Measurements from ENCODE around the gene FGD4. TPM values are rescaled to one million over a fixed set of nuclear protein-coding genes. Genes with fewer than 3 reads are reported as not detected.

The FGD4 gene
- total and polyA plus RNA-seq, 9 of the 15 experiments (the other 6 are each of a cell fraction or from before 2014, with no cell fraction given): 0.05 to 0.51 (median 0.27) TPM

GRCh38 chr12:32644431-32644830 is 245.1 kb downstream of the FGD4 start:
- no peak overlapping the region for H2AFZ ChIP-seq (ENCODE audit: low read depth, low read length)
- ATAC-seq: no peak
- WGBS (ENCODE audit: insufficient coverage, low coverage, missing lambda C conversion rate): 4% methylated on average over 2 of the region's 2 CpGs
- POLR2A ChIA-PET: no interaction called here
- no peaks in the 10 kb centered on the region for H3K36me3 ChIP-seq (ENCODE audit: control insufficient read depth, insufficient read depth, low read length)
- in situ Hi-C loops (cut with MboI): no loop called here
- BruUV-seq (replicated peaks): no TSS peak
- peaks cover 10 to 34% of the 10 kb centered on the region in 2 experiments; a peak in 4 of 5 replicates for H3K27me3 ChIP-seq (ENCODE audit: control insufficient read depth in 2 of 2, insufficient read depth in 2 of 2, low read length in 2 of 2)
- no peaks in the 10 kb centered on the region for H3K79me2 ChIP-seq (ENCODE audit: control insufficient read depth, insufficient read depth, low read length)
- H3K9me3 ChIP-seq (replicated peaks; ENCODE audit: control insufficient read depth, insufficient read depth, low read depth, low read length): no peaks in the 10 kb centered on the region
- no peak for FAIRE-seq
- H3K9ac ChIP-seq (ENCODE audit: insufficient read depth in 1 of 2, low read depth in 2 of 2, low read length in 2 of 2): no peak overlapping the region
- no peak overlapping the region for H3K4me3 ChIP-seq
- no peaks in the 10 kb centered on the region for H4K20me1 ChIP-seq (replicated peaks; ENCODE audit: control insufficient read depth, insufficient read depth, low read length)
- H3K9me1 ChIP-seq (ENCODE audit: control insufficient read depth, insufficient read depth, low read length): no peaks in the 10 kb centered on the region
- intact Hi-C loops (cut with micrococcal nuclease): no loop called here
- DNase-seq (ENCODE audit: extremely low read depth in 1 of 4, low spot score in 3 of 4): peak; percentile 15 to 34 (median 24)
- no peaks in the 10 kb centered on the region for H3K4me1 ChIP-seq (replicated peaks in 1 of 2; ENCODE audit: control insufficient read depth in 2 of 2, insufficient read depth in 2 of 2, low read length in 2 of 2)
- no peak overlapping the region for H3K27ac ChIP-seq (ENCODE audit: extremely low read depth, low read depth, low read length)
- no peak overlapping the region for H3K4me2 ChIP-seq (ENCODE audit: insufficient read depth, low read length)
- CTCF ChIA-PET (ENCODE audit: low intra/inter-chr PET ratio): no interaction called here
- TF ChIP-seq, protein P1, sequence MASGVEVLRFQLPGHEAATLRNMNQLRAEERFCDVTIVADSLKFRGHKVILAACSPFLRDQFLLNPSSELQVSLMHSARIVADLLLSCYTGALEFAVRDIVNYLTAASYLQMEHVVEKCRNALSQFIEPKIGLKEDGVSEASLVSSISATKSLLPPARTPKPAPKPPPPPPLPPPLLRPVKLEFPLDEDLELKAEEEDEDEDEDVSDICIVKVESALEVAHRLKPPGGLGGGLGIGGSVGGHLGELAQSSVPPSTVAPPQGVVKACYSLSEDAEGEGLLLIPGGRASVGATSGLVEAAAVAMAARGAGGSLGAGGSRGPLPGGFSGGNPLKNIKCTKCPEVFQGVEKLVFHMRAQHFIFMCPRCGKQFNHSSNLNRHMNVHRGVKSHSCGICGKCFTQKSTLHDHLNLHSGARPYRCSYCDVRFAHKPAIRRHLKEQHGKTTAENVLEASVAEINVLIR (CRISPR knock-in tag; IDR thresholded peaks at IDR 0.05): no peak
- TF ChIP-seq ZNF133 (CRISPR knock-in tag; IDR thresholded peaks at IDR 0.05): no peak
- TF ChIP-seq ZBTB11 (CRISPR knock-in tag; IDR thresholded peaks at IDR 0.05): 0 out of 6 replicates have a peak, but pooled peaks of 1 of the 3 experiments have one; percentile 32
- TF ChIP-seq ZMIZ1 (IDR thresholded peaks at IDR 0.05; ENCODE audit: low read depth in 2 of 2, low read length in 2 of 2): 0 out of 4 replicates have a peak, but pooled peaks of 1 of the 2 experiments have one; percentile 36
- TF ChIP-seq TRIM28 (IDR thresholded peaks at IDR 0.05): no peak
- peak; percentile 85 for TF ChIP-seq HES1 (IDR thresholded peaks at IDR 0.05; ENCODE audit: low read depth)
- no peak for TF ChIP-seq SRSF1 (IDR thresholded peaks at IDR 0.05; ENCODE audit: low read depth, low read length)
- peak; percentile 54 for TF ChIP-seq EP300 (IDR thresholded peaks at IDR 0.05; ENCODE audit: low read length)
- no peak for TF ChIP-seq MEF2D (tag; conservative IDR thresholded peaks at IDR 0.05; ENCODE audit: low read depth)
- TF ChIP-seq STAT5A (IDR thresholded peaks at IDR 0.05; ENCODE audit: borderline replicate concordance, low read length): peak; percentile 55; the same call in 1 of the 2 replicates
- TF ChIP-seq SOX6 (IDR thresholded peaks at IDR 0.05): peak; percentile 80
- no peak for TF ChIP-seq CREBBP (IDR thresholded peaks at IDR 0.05; ENCODE audit: low read depth, low read length)
- no peak for TF ChIP-seq FUS (optimal IDR thresholded peaks at IDR 0.05; ENCODE audit: low read depth, low read length)
- TF ChIP-seq ZNF41 (CRISPR knock-in tag; conservative IDR thresholded peaks at IDR 0.05): peak; percentile 74
- TF ChIP-seq RFX1 (IDR thresholded peaks at IDR 0.05): no peak

All from K562 (cell line).